PC-3 (cell line): ENCODE data around the gene ZNF407.

Experiments used
- CTCF ChIP-seq: fragments of 300-600 bp; sonication (generic); conservative IDR thresholded peaks from 2 replicates; pipeline ENCODE4 v1.5.1; 2017; ENCODE audit warnings: antibody characterized with exemption, low read depth, mild to moderate bottlenecking, low read length
- EZH2 ChIP-seq: fragments of 300-600 bp; sonication (generic); IDR thresholded peaks from one replicate; pipeline ENCODE4 v1.6.1; 2017; ENCODE audit warnings: antibody characterized with exemption, mild to moderate bottlenecking, low read length; ENCODE audit not compliant: unreplicated experiment

GRCh38 chr18:74674487-74674886 is 76.8 kb downstream of the ZNF407 start:
- TF ChIP-seq CTCF (no peak), EZH2 (no peak)
